ENCODE data around the gene FMNL2. TPM values are rescaled to one million over a fixed set of nuclear protein-coding genes. Genes with fewer than 3 reads are reported as not detected.

The FMNL2 gene
- total RNA-seq, 3 donors from 2014 or later (not counting 1 experiment from before 2014, with no cell fraction given): 0.34 to 3.0 (median 0.78) TPM

DNA sequence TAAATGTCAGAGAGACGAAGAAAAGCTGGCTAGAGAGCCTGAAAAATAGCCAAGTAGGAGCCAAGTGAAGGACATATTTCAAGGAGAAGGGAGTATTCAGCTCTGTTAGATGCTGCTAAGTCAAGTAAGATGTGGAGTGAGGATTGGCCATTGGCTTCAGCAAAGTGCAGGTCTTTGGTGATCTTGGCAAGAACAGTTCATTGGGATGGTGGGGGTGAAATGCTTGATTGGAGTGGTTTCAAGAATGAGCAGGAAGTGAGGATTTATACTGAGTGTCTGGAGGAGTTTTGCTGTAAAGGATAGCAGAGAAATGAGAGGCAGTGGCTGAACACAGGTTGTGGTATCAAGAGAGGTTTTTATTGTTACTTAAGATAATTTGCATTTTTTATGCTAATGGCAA, 242.6 kb downstream of the FMNL2 start:
- 83% methylated on average over 1 of the region's 1 CpG for WGBS (ENCODE audit: insufficient coverage)
- H3K27me3 Mint-ChIP-seq (ENCODE audit: low read depth in 2 of 2): no peaks in the 10 kb centered on the region
- no peaks in the 10 kb centered on the region for H3K36me3 ChIP-seq (ENCODE audit: control insufficient read depth, insufficient read depth, low read length)
- no peak overlapping the region for H3K4me3 Mint-ChIP-seq
- DNase-seq: no peak
- H3K27me3 ChIP-seq (ENCODE audit: control insufficient read depth, insufficient read depth, low read length): no peaks in the 10 kb centered on the region
- intact Hi-C loops (cut with micrococcal nuclease): no loop called here
- H3K36me3 Mint-ChIP-seq: no peaks in the 10 kb centered on the region
- H3K27ac Mint-ChIP-seq: no peak overlapping the region
- H3K4me1 Mint-ChIP-seq: peaks cover 5 to 15% of the 10 kb centered on the region in 2 donors
- peaks cover under 1% of the 10 kb centered on the region for H3K4me1 ChIP-seq (ENCODE audit: control insufficient read depth, insufficient read depth, low read length)
- H3K27ac ChIP-seq (ENCODE audit: low read length): no peak overlapping the region
- no peaks in the 10 kb centered on the region for H3K9me3 Mint-ChIP-seq
- TF ChIP-seq, protein P1, sequence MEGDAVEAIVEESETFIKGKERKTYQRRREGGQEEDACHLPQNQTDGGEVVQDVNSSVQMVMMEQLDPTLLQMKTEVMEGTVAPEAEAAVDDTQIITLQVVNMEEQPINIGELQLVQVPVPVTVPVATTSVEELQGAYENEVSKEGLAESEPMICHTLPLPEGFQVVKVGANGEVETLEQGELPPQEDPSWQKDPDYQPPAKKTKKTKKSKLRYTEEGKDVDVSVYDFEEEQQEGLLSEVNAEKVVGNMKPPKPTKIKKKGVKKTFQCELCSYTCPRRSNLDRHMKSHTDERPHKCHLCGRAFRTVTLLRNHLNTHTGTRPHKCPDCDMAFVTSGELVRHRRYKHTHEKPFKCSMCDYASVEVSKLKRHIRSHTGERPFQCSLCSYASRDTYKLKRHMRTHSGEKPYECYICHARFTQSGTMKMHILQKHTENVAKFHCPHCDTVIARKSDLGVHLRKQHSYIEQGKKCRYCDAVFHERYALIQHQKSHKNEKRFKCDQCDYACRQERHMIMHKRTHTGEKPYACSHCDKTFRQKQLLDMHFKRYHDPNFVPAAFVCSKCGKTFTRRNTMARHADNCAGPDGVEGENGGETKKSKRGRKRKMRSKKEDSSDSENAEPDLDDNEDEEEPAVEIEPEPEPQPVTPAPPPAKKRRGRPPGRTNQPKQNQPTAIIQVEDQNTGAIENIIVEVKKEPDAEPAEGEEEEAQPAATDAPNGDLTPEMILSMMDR (IDR thresholded peaks at IDR 0.05): no peak
- no peaks in the 10 kb centered on the region for H3K9me3 ChIP-seq (ENCODE audit: control insufficient read depth, insufficient read depth, low read length)
- H3K4me3 ChIP-seq (ENCODE audit: low read length): no peak overlapping the region
- no peak for ATAC-seq

DNA sequence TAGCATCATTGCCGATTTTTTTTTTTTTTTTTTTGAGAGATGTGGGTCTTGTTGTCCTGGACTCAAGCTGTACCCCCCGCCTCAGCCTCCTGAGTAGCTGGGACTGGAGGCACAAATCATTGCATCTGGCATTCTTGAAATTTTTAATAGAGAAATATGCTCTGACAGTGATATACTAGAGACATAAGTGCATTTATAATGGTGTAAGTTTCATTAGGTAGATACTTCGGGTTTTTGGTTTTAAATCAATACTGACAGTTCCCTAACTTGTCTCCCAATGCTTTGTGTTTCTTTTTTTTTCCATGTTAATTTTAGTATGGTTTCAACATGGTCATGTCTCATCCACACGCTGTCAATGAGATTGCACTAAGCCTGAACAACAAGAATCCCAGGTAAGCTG, 243.6 kb downstream of the FMNL2 start:
- H3K4me1 Mint-ChIP-seq: peaks cover 0 to 10% of the 10 kb centered on the region in 2 donors
- intact Hi-C loops (cut with micrococcal nuclease): no loop called here

DNA sequence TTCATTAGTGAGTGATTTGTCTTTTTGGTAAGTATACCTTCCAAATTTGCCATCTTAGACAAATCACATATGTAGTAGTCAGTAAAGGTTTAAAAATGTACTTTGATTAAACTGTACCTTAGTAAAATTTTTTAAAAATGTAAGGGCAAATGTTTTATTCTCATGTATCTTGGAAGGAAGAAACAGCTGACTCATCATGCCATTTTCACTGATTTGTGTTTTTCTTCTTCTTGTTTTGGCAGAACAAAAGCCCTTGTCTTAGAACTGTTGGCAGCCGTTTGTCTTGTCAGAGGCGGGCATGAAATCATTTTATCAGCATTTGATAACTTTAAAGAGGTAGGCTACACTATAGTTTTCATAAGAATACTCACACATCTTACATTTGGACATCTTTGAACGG, 245.7 kb downstream of the FMNL2 start:
- H3K9me3 Mint-ChIP-seq: no peaks in the 10 kb centered on the region
- Histone ChIP-seq H3K27ac (ENCODE audit: low read length) (no peak overlapping the region), H3K4me3 (ENCODE audit: low read length) (no peak overlapping the region), H3K9me3 (ENCODE audit: control insufficient read depth, insufficient read depth, low read length) (no peaks in the 10 kb centered on the region), H3K4me1 (ENCODE audit: control insufficient read depth, insufficient read depth, low read length) (no peaks in the 10 kb centered on the region), H3K36me3 (ENCODE audit: control insufficient read depth, insufficient read depth, low read length) (no peaks in the 10 kb centered on the region), H3K27me3 (ENCODE audit: control insufficient read depth, insufficient read depth, low read length) (no peaks in the 10 kb centered on the region)
- TF ChIP-seq, protein P1 (IDR thresholded peaks at IDR 0.05): no peak
- H3K4me3 Mint-ChIP-seq: no peak overlapping the region
- ATAC-seq (no peak), DNase-seq (no peak)
- 47% methylated on average over 2 of the region's 3 CpGs for WGBS (ENCODE audit: insufficient coverage)
- no peak overlapping the region for H3K27ac Mint-ChIP-seq
- no peaks in the 10 kb centered on the region for H3K36me3 Mint-ChIP-seq
- intact Hi-C loops (cut with micrococcal nuclease): no loop called here
- peaks cover 9 to 15% of the 10 kb centered on the region in 2 donors for H3K27me3 Mint-ChIP-seq (ENCODE audit: low read depth in 2 of 2)
- H3K4me1 Mint-ChIP-seq: no peaks in the 10 kb centered on the region

More for the DNA sequence above, 243.6 kb downstream of the FMNL2 start:
- DNase-seq (no peak), ATAC-seq (no peak)
- TF ChIP-seq, protein P1 (IDR thresholded peaks at IDR 0.05): no peak
- H3K36me3 Mint-ChIP-seq: no peaks in the 10 kb centered on the region
- H3K27me3 ChIP-seq (ENCODE audit: control insufficient read depth, insufficient read depth, low read length): no peaks in the 10 kb centered on the region
- no peaks in the 10 kb centered on the region for H3K4me1 ChIP-seq (ENCODE audit: control insufficient read depth, insufficient read depth, low read length)
- no peak overlapping the region for H3K4me3 Mint-ChIP-seq
- H3K9me3 ChIP-seq (ENCODE audit: control insufficient read depth, insufficient read depth, low read length): no peaks in the 10 kb centered on the region
- no peak overlapping the region for H3K4me3 ChIP-seq (ENCODE audit: low read length)
- 83% methylated on average over 4 of the region's 4 CpGs for WGBS (ENCODE audit: insufficient coverage)
- H3K27ac Mint-ChIP-seq: no peak overlapping the region
- no peaks in the 10 kb centered on the region for H3K9me3 Mint-ChIP-seq
- H3K27ac ChIP-seq (ENCODE audit: low read length): no peak overlapping the region
- no peaks in the 10 kb centered on the region for H3K36me3 ChIP-seq (ENCODE audit: control insufficient read depth, insufficient read depth, low read length)
- no peaks in the 10 kb centered on the region for H3K27me3 Mint-ChIP-seq (ENCODE audit: low read depth in 2 of 2)

DNA sequence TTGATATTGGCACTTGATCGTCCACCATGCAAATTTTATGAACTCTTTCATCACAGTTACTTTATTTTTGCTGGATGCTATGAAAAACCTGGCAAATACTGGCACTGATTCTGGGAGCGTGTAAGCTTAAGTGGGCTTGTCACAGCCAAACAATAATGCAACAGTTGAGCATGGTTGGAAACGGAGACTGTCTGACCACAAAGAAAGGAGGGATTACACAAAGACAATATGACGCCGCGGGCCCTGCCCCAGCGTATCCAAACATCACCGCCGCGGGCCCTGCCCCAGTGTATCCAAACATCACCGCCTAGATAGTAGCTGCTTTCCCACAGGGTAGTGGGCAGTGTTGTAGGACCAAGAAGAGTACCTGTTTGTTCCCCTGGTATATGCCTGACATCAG, 246.4 kb downstream of the FMNL2 start:
- H3K4me3 ChIP-seq (ENCODE audit: low read length): no peak overlapping the region
- H3K27ac ChIP-seq (ENCODE audit: low read length): no peak overlapping the region
- no peaks in the 10 kb centered on the region for H3K36me3 ChIP-seq (ENCODE audit: control insufficient read depth, insufficient read depth, low read length)
- Mint-ChIP-seq H3K9me3 (no peaks in the 10 kb centered on the region), H3K4me3 (no peak overlapping the region), H3K27ac (no peak overlapping the region), H3K4me1 (no peaks in the 10 kb centered on the region), H3K36me3 (no peaks in the 10 kb centered on the region), H3K27me3 (ENCODE audit: low read depth in 2 of 2) (peaks cover 9 to 15% of the 10 kb centered on the region in 2 donors)
- DNase-seq: no peak
- no peak for ATAC-seq
- intact Hi-C loops (cut with micrococcal nuclease): no loop called here
- H3K4me1 ChIP-seq (ENCODE audit: control insufficient read depth, insufficient read depth, low read length): no peaks in the 10 kb centered on the region
- TF ChIP-seq, protein P1 (IDR thresholded peaks at IDR 0.05): no peak
- 89% methylated on average over 11 of the region's 11 CpGs for WGBS (ENCODE audit: insufficient coverage)
- H3K27me3 ChIP-seq (ENCODE audit: control insufficient read depth, insufficient read depth, low read length): no peaks in the 10 kb centered on the region
- no peaks in the 10 kb centered on the region for H3K9me3 ChIP-seq (ENCODE audit: control insufficient read depth, insufficient read depth, low read length)

Measured in natural killer cell (primary cell).